Measurements from ENCODE around the gene WEE2.
A peak's percentile ranks its signal among the peaks of the same experiment; 100 is the strongest.
"Not testable (repeated sequence)": the region's sequence is repeated elsewhere in the genome, so short reads cannot be mapped to it uniquely, and the experiment has no call there.

WEE2 gene

GRCh38 chr7:141708351-141708750 is at the start of gene WEE2:
Gene WEE2 (plus strand): TSS chr7:141708353. CDS start chr7:141708759, 406 bp downstream.
- no peak for DNase-seq (ENCODE audit: low spot score)

GRCh38 chr7:141659501-141659900 is 48.7 kb upstream of the WEE2 start:
- DNase-seq (ENCODE audit: low spot score): no peak

GRCh38 chr7:141660259-141660658 is 47.9 kb upstream of the WEE2 start:
- DNase-seq (ENCODE audit: low spot score): no peak

GRCh38 chr7:141663081-141663849 is 44.9 kb upstream of the WEE2 start:
- no peak for DNase-seq (ENCODE audit: low spot score)

- no peak for DNase-seq (ENCODE audit: low spot score)
Measured at GRCh38 chr7:141664450-141664849, 43.7 kb upstream of the WEE2 start.

- DNase-seq (ENCODE audit: low spot score): no peak
Measured at GRCh38 chr7:141665208-141666035, 42.7 kb upstream of the WEE2 start.

- no peak for DNase-seq (ENCODE audit: low spot score)
Measured at GRCh38 chr7:141666071-141666470, 42.1 kb upstream of the WEE2 start.

- DNase-seq (ENCODE audit: low spot score): no peak
Measured at GRCh38 chr7:141668853-141669252, 39.3 kb upstream of the WEE2 start.

- no peak for DNase-seq (ENCODE audit: low spot score)
Measured at GRCh38 chr7:141671705-141672496, 36.3 kb upstream of the WEE2 start.

- no peak for DNase-seq (ENCODE audit: low spot score)
Measured at GRCh38 chr7:141673346-141673745, 34.8 kb upstream of the WEE2 start.

GRCh38 chr7:141674171-141674671 is 33.9 kb upstream of the WEE2 start:
- DNase-seq (ENCODE audit: low spot score): no peak

GRCh38 chr7:141674702-141675101 is 33.5 kb upstream of the WEE2 start:
- DNase-seq (ENCODE audit: low spot score): no peak

- DNase-seq (ENCODE audit: low spot score): no peak
Measured at GRCh38 chr7:141675436-141676215, 32.5 kb upstream of the WEE2 start.

- DNase-seq (ENCODE audit: low spot score): no peak
Measured at GRCh38 chr7:141676618-141677017, 31.5 kb upstream of the WEE2 start.

GRCh38 chr7:141679014-141679413 is 29.1 kb upstream of the WEE2 start:
- DNase-seq (ENCODE audit: low spot score): peak; percentile 50

GRCh38 chr7:141685285-141686023 is 22.7 kb upstream of the WEE2 start:
- DNase-seq (ENCODE audit: low spot score): no peak

GRCh38 chr7:141686074-141686473 is 22.1 kb upstream of the WEE2 start:
- DNase-seq (ENCODE audit: low spot score): no peak

GRCh38 chr7:141686670-141687069 is 21.5 kb upstream of the WEE2 start:
- DNase-seq (ENCODE audit: low spot score): no peak

GRCh38 chr7:141688043-141688442 is 20.1 kb upstream of the WEE2 start:
- DNase-seq (ENCODE audit: low spot score): no peak

- not testable (repeated sequence) for DNase-seq (ENCODE audit: low spot score)
Measured at GRCh38 chr7:141689072-141689825, 18.9 kb upstream of the WEE2 start.
